ENCODE data around the gene RNF20.
A peak's percentile ranks its signal among the peaks of the same experiment; 100 is the strongest.

RNF20 gene

DNA sequence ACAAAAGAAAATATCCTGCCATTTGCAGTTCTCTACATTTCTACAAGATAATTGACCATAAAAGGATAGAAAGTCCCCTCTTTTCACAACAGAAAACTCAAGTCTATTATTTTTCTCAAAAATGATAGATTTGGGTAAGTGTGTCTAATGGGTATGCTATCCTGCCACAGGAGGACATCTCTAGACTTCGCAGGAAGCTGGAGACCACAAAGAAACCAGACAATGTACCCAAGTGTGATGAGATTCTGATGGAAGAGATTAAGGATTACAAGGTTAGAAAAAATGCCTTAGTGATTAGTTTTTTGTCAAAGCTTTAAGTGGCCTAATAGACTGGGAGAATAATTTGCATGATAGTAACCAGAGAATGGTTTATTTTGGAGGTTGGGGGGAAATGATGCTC is 28.1 kb downstream of the RNF20 start:
- H3K4me3 ChIP-seq (ENCODE audit: control insufficient read depth, low read depth, low read length) = no peak overlapping the region
- DNase-seq (ENCODE audit: low read depth) = no peak
- TF ChIP-seq, protein P1, sequence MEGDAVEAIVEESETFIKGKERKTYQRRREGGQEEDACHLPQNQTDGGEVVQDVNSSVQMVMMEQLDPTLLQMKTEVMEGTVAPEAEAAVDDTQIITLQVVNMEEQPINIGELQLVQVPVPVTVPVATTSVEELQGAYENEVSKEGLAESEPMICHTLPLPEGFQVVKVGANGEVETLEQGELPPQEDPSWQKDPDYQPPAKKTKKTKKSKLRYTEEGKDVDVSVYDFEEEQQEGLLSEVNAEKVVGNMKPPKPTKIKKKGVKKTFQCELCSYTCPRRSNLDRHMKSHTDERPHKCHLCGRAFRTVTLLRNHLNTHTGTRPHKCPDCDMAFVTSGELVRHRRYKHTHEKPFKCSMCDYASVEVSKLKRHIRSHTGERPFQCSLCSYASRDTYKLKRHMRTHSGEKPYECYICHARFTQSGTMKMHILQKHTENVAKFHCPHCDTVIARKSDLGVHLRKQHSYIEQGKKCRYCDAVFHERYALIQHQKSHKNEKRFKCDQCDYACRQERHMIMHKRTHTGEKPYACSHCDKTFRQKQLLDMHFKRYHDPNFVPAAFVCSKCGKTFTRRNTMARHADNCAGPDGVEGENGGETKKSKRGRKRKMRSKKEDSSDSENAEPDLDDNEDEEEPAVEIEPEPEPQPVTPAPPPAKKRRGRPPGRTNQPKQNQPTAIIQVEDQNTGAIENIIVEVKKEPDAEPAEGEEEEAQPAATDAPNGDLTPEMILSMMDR (conservative IDR thresholded peaks at IDR 0.05; ENCODE audit: control insufficient read depth, insufficient read depth, low read depth, low read length) = no peak

- H3K4me3 ChIP-seq (ENCODE audit: control insufficient read depth, low read depth, low read length) = no peak overlapping the region
- peak; percentile 17 for DNase-seq (ENCODE audit: low read depth)
- TF ChIP-seq, protein P1 (conservative IDR thresholded peaks at IDR 0.05; ENCODE audit: control insufficient read depth, insufficient read depth, low read depth, low read length) = no peak
Measured at GRCh38 chr9:101562966-101563365, 29.3 kb downstream of the RNF20 start.

DNA sequence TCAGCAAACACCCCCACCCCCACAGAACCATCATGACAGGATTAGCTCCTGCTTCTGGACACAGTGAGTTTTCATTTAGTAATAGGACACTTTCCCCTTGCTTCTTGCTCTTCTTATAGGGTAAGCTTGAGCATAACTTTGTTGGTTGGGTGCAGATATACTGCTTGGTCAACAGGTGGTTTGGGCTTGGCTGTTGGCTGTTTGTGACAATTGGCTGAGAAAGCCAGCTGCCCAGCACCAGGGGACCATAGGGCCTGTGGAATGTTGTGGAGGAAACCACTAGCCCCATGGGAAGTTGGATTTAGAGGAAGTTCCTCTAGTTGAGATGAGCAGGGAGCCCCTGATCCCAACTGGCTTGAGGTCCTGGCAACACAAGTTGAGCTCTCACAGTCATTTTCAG is 30.6 kb downstream of the RNF20 start:
- DNase-seq (ENCODE audit: low read depth) = no peak
- H3K4me3 ChIP-seq (ENCODE audit: control insufficient read depth, low read depth, low read length) = no peak overlapping the region
- TF ChIP-seq, protein P1 (conservative IDR thresholded peaks at IDR 0.05; ENCODE audit: control insufficient read depth, insufficient read depth, low read depth, low read length) = no peak

- TF ChIP-seq, protein P1 (conservative IDR thresholded peaks at IDR 0.05; ENCODE audit: control insufficient read depth, insufficient read depth, low read depth, low read length) = peak; percentile 60
- H3K4me3 ChIP-seq (ENCODE audit: control insufficient read depth, low read depth, low read length) = no peak overlapping the region
- peak; percentile 62 for DNase-seq (ENCODE audit: low read depth)
Measured at GRCh38 chr9:101566904-101567724, 33.5 kb downstream of the RNF20 start.

DNA sequence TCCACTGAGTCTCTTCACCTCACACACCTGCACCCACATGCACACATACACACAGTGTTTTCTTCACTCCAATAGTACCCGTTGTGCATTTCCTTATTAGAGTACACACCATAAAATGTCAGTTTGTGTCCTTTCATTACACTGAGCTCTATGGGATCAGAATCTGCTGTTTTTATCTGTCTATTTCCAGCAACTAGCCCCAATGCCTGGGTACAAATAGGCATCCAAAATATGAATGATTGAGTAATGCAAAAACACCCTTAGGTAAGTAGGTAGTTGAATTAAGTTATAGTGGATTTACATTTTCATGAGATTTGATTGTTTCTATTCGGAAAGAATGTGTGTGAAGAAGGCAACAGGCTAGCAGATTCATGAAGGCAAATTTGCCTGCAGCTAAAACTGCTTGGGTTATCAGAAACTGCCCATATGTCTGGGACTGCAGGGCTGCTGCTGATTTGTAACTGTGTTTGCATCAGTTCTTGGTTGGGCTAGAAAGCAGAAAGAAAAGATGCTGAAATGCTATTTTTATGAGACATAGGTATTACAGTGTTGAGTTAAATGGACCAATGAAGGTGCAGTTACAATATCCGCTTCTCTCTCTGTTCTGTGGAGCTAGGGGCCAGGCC is 34.2 kb downstream of the RNF20 start:
- TF ChIP-seq, protein P1 (conservative IDR thresholded peaks at IDR 0.05; ENCODE audit: control insufficient read depth, insufficient read depth, low read depth, low read length) = no peak
- DNase-seq (ENCODE audit: low read depth) = no peak
- H3K4me3 ChIP-seq (ENCODE audit: control insufficient read depth, low read depth, low read length) = no peak overlapping the region

GRCh38 chr9:101569741-101570501 is 36.3 kb downstream of the RNF20 start:
- no peak for DNase-seq (ENCODE audit: low read depth)
- no peak overlapping the region for H3K4me3 ChIP-seq (ENCODE audit: control insufficient read depth, low read depth, low read length)
- TF ChIP-seq, protein P1 (conservative IDR thresholded peaks at IDR 0.05; ENCODE audit: control insufficient read depth, insufficient read depth, low read depth, low read length) = no peak

All from fibroblast of mammary gland (primary cell).